Naive thymus-derived CD8-positive, alpha-beta T cell (primary cell): ENCODE measurements around the gene TRIM63. TPM values are rescaled to one million over a fixed set of nuclear protein-coding genes. Genes with fewer than 3 reads are reported as not detected.

Source experiments
- ATAC-seq, 2 donors: fragments of 150-1000 bp; cut with Tn5 transposase in 1 of 2; sonication (Bioruptor Pico), chemical (Tn5 transposase) in 1 of 2; 1 replicate in 1 of 2; 2 replicates in 1 of 2; pipeline ENCODE4 v1.10.0; 2021; ENCODE audit warnings: mild to moderate bottlenecking in 2 of 2, moderate library complexity in 2 of 2
- POLR2A ChIA-PET: fragments of 350-600 bp; sonication (Branson Sonifier 250); formaldehyde crosslinking; loops from one replicate; lab custom pipeline; 2021; ENCODE audit warnings: antibody characterized with exemption; lab: Charles Lee
- DNase-seq, 10 donors: peaks; one replicate each; pipeline versions ENCODE4 v3.0.0 to v3.0.0-alpha.2; 2020 to 2022
- H3K27ac Mint-ChIP-seq, 10 donors: one replicate each; pipeline ENCODE4 v1.8.0; 2020 to 2022; ENCODE audit warnings: mild to moderate bottlenecking in 10 of 10, mixed read lengths in 10 of 10, moderate library complexity in 4 of 10, inconsistent platforms in 1 of 10
- H3K27me3 Mint-ChIP-seq, 5 donors: one replicate each; pipeline ENCODE4 v1.8.0; 2021 to 2022; ENCODE audit warnings: mixed read lengths in 5 of 5
- H3K36me3 Mint-ChIP-seq, 3 donors: one replicate each; pipeline ENCODE4 v1.8.0; 2020 to 2022; ENCODE audit warnings: mixed read lengths in 3 of 3, mild to moderate bottlenecking in 2 of 3, inconsistent platforms in 1 of 3
- H3K4me1 Mint-ChIP-seq, 4 donors: one replicate each; pipeline ENCODE4 v1.8.0; 2021 to 2022; ENCODE audit warnings: mixed read lengths in 4 of 4
- H3K4me3 Mint-ChIP-seq, 10 donors: one replicate each; pipeline ENCODE4 v1.8.0; 2020 to 2022; ENCODE audit warnings: mild to moderate bottlenecking in 10 of 10, mixed read lengths in 10 of 10, moderate library complexity in 6 of 10, inconsistent platforms in 1 of 10
- H3K9me3 Mint-ChIP-seq, 9 donors: one replicate each; pipeline ENCODE4 v1.8.0; 2020 to 2022; ENCODE audit warnings: mixed read lengths in 9 of 9, mild to moderate bottlenecking in 3 of 9, inconsistent platforms in 1 of 9, moderate library complexity in 1 of 9
- polyA plus RNA-seq, 3 donors: library from polyadenylated mRNA; unstranded; fragments of 300-500 nt; fragmentation: Illumina TruSeq; gene quantifications; one replicate each; pipeline ENCODE4 v1.2.3, GENCODE V29; 2021
- total RNA-seq, 8 experiments: library from RNA in 2 of 8; stranded (reverse) in 2 of 8; gene quantifications; one replicate each; pipeline ENCODE4 v1.2.3 and lab custom pipeline; 2021 to 2026

The TRIM63 gene
- total and polyA plus RNA-seq, 5 experiments from 2014 or later: not detected

DNA sequence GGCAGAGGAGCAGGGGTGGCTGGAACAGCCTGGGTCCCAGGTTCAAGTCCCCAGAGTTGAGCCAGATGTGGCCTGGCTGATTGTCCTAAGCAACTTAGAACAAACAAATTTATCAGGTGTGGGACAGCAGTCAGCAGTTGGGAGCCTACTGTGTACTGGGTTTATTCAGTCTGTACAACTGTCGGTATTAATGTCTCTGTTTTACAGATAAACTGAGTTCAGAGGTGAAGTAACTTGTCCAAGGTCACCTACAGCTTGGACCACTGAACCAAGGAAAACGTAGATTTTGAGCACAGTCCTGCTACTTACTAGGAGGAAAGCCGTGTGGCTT, 14.6 kb upstream of the TRIM63 start:
- POLR2A ChIA-PET: no interaction called here
- Mint-ChIP-seq H3K27ac (no peak overlapping the region), H3K4me3 (no peak overlapping the region), H3K9me3 (peaks cover 0 to 1% (median 0%) of the 10 kb centered on the region in 9 donors), H3K27me3 (peaks cover 16 to 27% (median 20%) of the 10 kb centered on the region in 5 donors), H3K4me1 (no peaks in the 10 kb centered on the region), H3K36me3 (no peaks in the 10 kb centered on the region)
- DNase-seq (no peak), ATAC-seq (no peak)

DNA sequence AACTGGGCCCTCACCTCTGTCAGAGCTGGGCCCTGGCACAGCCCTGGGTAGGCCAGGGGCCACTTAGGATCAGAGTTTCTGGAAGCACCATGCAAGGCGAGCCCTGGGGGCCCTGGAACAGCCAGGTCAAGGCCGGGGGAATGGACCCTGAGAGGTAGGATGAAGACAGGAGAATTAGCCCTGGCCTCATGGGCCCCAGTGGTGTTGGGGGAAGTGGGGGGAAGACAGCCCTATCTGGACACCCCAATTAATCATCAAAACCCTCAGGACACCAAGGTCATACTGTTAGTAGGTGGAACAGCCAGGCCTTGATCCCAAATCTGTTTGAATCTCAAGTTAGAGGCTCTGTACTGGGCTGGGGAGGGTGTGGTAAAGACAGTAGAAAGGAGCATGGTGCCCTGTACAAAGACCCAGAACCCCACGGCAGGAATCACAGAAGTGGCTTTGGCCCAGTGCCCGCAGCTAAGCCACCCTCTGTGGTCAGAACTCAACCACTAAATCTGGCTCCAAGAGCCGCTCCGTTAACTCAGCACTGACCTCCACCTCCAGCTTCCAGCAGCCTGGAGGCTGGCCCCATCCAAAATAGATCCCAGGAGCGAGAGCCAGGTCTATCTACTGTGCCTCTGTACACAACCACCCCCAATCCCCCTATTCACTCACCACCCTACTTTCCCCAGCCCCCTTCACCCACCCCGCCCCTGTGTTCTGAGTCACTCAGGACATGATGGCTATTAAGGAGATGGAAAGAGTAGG, 14.0 kb upstream of the TRIM63 start:
- DNase-seq (no peak), ATAC-seq (no peak)
- Mint-ChIP-seq H3K36me3 (no peaks in the 10 kb centered on the region), H3K4me3 (no peak overlapping the region), H3K27ac (peak overlapping the region in 1 of 10 donors; percentile 46), H3K4me1 (no peaks in the 10 kb centered on the region), H3K9me3 (peaks cover 0 to 1% (median 0%) of the 10 kb centered on the region in 9 donors), H3K27me3 (peaks cover 14 to 30% (median 18%) of the 10 kb centered on the region in 5 donors)
- POLR2A ChIA-PET: no interaction called here

DNA sequence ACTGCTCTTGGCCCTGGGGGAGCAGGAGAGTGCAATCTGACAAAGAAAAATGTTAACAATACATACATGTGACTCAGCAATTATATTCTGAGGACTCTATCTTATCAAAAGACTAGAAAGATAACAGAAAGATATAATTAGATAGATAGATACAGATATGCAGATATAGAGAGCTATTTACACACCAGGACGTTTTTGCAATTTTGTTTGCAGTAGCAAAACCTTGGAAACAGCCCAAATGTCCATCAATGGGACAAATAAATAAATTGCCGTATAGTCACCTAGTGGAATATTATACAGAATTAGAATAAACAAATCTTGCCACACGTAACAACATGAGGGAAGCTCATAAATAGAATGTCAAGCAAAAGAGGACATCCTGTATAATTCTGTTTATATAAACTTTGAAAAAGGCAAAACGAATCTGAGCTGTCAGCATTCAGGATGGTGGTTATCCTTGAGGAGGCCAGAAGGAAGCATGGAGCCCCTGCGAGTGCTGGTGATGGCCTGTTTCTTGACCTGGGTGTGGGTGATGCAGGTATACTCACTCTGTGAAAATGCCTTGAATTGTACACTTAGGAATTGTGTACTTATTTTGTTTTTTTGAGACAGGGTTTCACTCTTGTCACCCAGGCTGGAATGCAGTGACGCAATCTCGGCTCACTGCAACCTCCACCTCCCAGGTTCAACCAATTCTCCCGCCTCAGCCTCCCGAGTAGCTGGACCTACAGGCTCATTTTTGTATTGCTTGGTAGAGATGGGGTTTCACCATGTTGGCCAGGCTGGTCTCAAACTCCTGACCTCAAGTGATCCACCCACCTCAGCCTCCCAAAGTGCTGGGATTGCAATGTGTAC, 12.8 kb upstream of the TRIM63 start:
- H3K4me3 Mint-ChIP-seq: no peak overlapping the region
- peaks cover 14 to 23% (median 18%) of the 10 kb centered on the region in 5 donors for H3K27me3 Mint-ChIP-seq
- no peak overlapping the region for H3K27ac Mint-ChIP-seq
- peaks cover 0 to 1% (median 0%) of the 10 kb centered on the region in 9 donors for H3K9me3 Mint-ChIP-seq
- ATAC-seq (no peak), DNase-seq (no peak)
- no peaks in the 10 kb centered on the region for H3K36me3 Mint-ChIP-seq
- POLR2A ChIA-PET: no interaction called here
- H3K4me1 Mint-ChIP-seq: no peaks in the 10 kb centered on the region

DNA sequence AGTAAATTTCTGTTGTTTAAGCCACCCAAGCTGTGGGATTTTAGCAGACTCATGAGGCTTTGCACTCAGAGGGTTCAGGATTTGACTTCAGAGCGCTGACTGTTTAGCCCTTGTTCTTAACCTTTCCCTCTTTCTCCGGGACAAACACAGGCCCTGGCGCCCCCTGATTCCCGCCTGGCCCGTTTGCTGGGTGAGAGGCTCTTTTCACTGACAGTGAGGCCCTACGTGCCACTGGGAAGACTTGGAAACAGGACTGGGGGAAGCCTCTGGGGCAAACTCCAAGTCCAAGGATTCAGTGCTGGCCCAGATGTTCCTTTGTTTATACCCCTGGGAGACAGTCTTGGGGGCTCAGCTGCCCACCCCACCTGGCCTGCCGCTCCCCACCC, 11.7 kb upstream of the TRIM63 start:
- Mint-ChIP-seq H3K27ac (no peak overlapping the region), H3K4me1 (no peaks in the 10 kb centered on the region), H3K9me3 (peaks cover 0 to 1% (median 0%) of the 10 kb centered on the region in 9 donors), H3K36me3 (no peaks in the 10 kb centered on the region), H3K27me3 (peaks cover 11 to 14% (median 13%) of the 10 kb centered on the region in 5 donors), H3K4me3 (no peak overlapping the region)
- ATAC-seq (no peak), DNase-seq (no peak)
- POLR2A ChIA-PET: no interaction called here

DNA sequence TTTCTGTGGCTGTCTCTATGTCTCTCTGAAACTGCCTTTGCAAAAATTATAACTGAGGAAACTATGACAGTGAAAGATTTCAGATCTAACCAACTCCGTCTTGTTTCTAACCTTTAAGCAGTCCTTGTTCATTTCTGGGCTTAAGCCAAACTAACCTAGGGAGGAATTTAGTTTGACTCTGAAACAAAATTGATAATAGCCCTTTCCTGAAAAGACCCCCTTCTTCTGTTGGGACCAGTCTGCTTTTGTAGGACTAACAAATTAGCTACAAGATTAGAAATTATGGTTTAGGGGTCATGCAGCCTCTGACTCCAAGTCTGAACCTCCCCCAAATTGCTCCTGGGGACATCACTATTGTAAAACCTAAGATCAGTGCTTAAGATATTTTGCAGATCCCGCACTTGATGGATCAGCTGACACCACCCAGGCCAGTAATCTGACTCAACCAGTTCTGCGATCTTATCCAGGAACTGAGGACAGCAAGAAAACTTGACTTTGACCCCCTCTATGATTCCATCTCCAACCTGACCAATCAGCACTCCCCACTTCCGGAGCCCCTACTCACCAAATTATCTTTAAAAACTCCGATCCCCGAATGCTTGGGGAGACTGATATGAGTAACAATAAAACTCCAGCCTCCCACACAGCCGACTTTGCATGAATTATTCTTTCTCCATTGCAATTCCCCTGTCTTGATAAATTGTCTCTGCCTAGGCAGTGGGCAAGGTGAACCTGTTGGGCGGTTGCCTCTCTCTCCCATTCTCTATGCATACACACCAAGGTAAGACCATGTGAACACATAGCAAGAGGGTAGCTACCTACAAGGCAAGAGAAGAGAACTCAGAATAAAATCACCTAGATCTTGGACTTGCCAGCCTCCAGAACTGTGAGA, 11.1 kb upstream of the TRIM63 start:
- POLR2A ChIA-PET: interaction anchor here (0.6 kb wide), 1 partner anchor 46 kb away, joined by 3 read pairs; no protein-coding TSS in a partner anchor
- no peak overlapping the region for H3K27ac Mint-ChIP-seq

DNA sequence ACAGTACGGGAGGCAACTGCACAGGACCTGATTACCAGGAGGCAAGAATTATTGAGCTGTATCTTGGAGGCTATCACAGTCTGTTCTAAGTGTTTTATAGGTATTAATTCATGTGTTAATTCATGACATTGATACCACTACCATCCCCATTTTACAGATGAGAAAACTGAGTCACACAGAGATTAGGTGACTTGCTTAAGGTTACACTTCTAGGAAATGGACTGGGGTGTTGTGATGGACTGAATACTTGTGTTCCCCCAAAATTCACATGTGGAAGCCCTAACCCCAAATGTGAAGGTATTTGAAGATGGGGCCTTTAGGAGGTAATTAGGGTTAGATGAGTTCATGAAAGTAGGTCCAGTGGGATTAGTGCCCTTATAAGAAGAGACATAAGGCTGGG, 10.1 kb upstream of the TRIM63 start:
- peaks cover 0 to 1% (median 0%) of the 10 kb centered on the region in 9 donors for H3K9me3 Mint-ChIP-seq

More for the DNA sequence above, 11.1 kb upstream of the TRIM63 start:
- Mint-ChIP-seq H3K36me3 (no peaks in the 10 kb centered on the region), H3K4me3 (no peak overlapping the region), H3K27me3 (peaks cover 9 to 14% (median 12%) of the 10 kb centered on the region in 5 donors), H3K9me3 (peaks cover 0 to 1% (median 0%) of the 10 kb centered on the region in 9 donors), H3K4me1 (no peaks in the 10 kb centered on the region)
- no peak for DNase-seq
- ATAC-seq: no peak

DNA sequence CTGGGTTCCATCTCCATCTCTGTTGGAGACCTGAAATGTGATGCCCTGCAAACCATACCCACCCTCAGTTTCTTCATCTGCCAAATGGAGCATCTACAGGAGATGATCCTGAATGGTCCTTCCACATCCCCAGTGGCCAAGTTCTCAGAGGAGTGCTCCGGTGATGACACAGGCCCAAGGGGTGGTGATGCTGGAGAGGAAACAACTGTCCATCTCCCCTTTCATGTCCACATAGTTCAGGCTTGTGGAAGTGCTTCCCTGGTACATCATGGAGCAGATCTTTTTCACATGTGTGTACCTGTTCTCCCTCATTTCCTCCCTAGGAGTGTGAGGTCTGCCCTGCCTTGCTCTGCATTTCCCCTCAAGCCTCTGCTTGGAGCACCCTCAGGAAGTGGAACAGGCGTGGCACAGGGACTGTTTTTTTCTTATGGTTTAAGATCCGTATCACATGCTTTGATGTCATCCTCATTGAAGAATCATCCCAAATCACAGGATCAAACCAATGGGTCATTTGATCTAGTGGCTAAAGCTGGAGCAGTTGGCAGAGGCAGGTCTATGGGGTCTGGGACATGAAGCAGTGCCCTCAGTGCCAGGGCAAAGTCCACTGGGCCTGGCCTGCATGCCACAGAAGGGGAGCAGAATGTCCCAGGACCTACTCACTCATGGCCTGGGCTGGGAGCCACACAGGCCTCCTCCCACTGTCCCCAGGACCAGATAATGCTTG, 8.2 kb upstream of the TRIM63 start:
- peaks cover 16 to 34% (median 18%) of the 10 kb centered on the region in 5 donors for H3K27me3 Mint-ChIP-seq
- no peak for DNase-seq
- H3K9me3 Mint-ChIP-seq: peaks cover 0 to 1% (median 0%) of the 10 kb centered on the region in 9 donors
- ATAC-seq: no peak
- POLR2A ChIA-PET: no interaction called here
- no peaks in the 10 kb centered on the region for H3K36me3 Mint-ChIP-seq
- no peak overlapping the region for H3K27ac Mint-ChIP-seq
- H3K4me1 Mint-ChIP-seq: no peaks in the 10 kb centered on the region
- no peak overlapping the region for H3K4me3 Mint-ChIP-seq

More for the DNA sequence above, 10.1 kb upstream of the TRIM63 start:
- H3K4me1 Mint-ChIP-seq: no peaks in the 10 kb centered on the region
- no peak overlapping the region for H3K27ac Mint-ChIP-seq
- H3K4me3 Mint-ChIP-seq: no peak overlapping the region
- peaks cover 12 to 24% (median 12%) of the 10 kb centered on the region in 5 donors for H3K27me3 Mint-ChIP-seq
- DNase-seq (no peak), ATAC-seq (no peak)
- H3K36me3 Mint-ChIP-seq: no peaks in the 10 kb centered on the region
- POLR2A ChIA-PET: interaction anchor here (0.7 kb wide), 2 partner anchors 9 to 1310 kb away, joined by 3 read pairs; no protein-coding TSS in a partner anchor

DNA sequence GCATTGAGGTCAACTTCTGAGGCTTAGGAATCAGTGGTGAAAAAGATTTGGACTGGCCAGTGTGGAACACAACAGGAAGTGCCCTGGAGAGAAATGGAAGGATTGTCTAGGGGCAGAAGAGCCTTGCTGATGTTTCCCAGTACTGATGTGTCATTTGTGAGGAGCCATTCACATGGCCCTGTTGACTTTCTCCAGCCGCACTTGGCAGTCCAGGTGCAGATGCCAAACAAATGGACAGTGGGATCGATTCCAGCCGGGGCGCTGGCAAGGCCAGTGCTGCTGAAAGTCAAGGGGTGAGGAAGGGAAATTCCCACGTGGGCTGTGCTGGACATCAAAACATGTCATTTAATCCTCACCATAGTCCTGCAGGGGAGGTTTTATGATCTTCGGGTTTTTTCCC, 4.9 kb upstream of the TRIM63 start:
- peaks cover 0 to 1% (median 0%) of the 10 kb centered on the region in 9 donors for H3K9me3 Mint-ChIP-seq
- peak overlapping the region in 1 of 10 donors; percentile 19 for H3K27ac Mint-ChIP-seq
- H3K4me1 Mint-ChIP-seq: peaks cover 0 to 2% (median 0%) of the 10 kb centered on the region in 4 donors
- DNase-seq: no peak
- peaks cover 17 to 46% (median 19%) of the 10 kb centered on the region in 5 donors for H3K27me3 Mint-ChIP-seq
- H3K36me3 Mint-ChIP-seq: no peaks in the 10 kb centered on the region
- ATAC-seq: no peak
- no peak overlapping the region for H3K4me3 Mint-ChIP-seq
- POLR2A ChIA-PET: no interaction called here

DNA sequence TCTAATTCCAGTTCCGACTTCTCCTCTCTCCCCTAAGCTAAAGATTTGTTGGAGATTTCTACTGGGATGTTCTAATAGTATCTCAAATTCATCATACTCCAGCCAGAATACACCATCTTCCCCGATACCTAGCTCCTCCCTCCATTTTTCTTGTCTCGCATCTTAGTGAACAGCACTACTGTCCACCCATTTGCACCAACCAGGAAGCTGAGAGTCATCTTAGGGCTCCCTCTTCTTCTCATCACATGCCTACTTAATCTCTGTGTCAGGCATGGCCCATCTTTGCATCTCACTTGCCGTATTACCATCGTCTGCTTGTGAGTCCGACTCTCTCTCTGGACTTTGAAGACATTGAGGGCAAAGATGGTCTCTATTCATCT, 3.5 kb upstream of the TRIM63 start:
- Mint-ChIP-seq H3K27me3 (peaks cover 14 to 38% (median 15%) of the 10 kb centered on the region in 5 donors), H3K9me3 (no peaks in the 10 kb centered on the region), H3K27ac (no peak overlapping the region), H3K36me3 (no peaks in the 10 kb centered on the region), H3K4me1 (peaks cover 0 to 2% (median 0%) of the 10 kb centered on the region in 4 donors), H3K4me3 (no peak overlapping the region)
- ATAC-seq (no peak), DNase-seq (no peak)
- POLR2A ChIA-PET: no interaction called here

DNA sequence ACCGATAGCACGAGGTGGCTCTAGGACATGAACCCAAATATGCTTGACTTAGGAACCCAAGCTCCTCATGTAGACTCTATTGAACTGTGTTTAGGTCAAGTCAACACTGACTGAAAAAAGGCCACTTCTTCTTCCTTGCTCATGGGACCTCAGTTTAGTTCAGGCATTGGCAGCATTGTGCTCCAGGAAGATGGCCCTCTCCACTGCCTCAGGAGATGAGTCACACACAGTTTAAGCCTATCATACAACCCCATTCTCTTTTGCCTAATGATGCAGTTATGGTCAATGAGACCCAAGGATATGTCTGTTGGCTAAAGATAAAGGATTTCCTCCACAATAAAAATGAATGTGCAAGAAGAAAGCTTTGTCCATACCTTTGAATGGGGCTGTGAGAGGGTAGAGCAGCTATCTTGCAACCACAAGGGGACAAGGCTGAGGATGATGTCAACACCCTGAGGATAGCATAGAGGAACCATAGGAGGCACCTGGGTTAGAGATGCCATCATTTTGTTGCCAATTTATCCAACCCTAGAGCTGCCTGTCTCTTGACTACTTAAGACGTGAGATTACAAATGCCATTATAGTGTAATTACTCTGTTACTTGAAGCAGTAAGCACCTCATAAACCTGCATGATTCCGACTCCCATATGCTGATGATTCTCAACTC, 3.0 kb upstream of the TRIM63 start:
- POLR2A ChIA-PET: no interaction called here
- no peak for ATAC-seq

DNA sequence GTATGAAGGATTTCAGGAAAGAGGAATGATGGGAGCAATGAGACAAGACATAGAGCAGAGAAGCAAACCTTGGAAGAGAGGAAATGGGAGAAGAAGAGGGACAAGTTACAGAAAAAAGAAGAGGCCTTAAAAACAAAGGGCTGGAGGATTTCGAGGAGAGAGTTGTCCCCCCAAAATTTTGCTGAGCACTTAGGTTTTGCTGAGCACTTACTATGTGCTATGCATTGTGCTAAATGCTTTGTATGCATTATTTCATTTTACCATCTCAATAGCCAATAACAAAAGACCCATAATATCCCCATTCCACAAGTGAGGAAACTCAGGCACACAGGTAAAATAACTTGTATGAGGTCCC, 2.5 kb upstream of the TRIM63 start:
- Mint-ChIP-seq H3K4me1 (peaks cover 0 to 2% (median 0%) of the 10 kb centered on the region in 4 donors), H3K9me3 (no peaks in the 10 kb centered on the region), H3K36me3 (no peaks in the 10 kb centered on the region), H3K27me3 (peaks cover 8 to 38% (median 15%) of the 10 kb centered on the region in 5 donors), H3K4me3 (no peak overlapping the region), H3K27ac (no peak overlapping the region)
- ATAC-seq: no peak
- no peak for DNase-seq
- POLR2A ChIA-PET: no interaction called here

More for the DNA sequence above, 3.0 kb upstream of the TRIM63 start:
- Mint-ChIP-seq H3K4me1 (peaks cover 0 to 2% (median 0%) of the 10 kb centered on the region in 4 donors), H3K27ac (no peak overlapping the region), H3K4me3 (no peak overlapping the region), H3K9me3 (no peaks in the 10 kb centered on the region), H3K27me3 (peaks cover 9 to 38% (median 15%) of the 10 kb centered on the region in 5 donors), H3K36me3 (no peaks in the 10 kb centered on the region)
- no peak for DNase-seq
